Activated CD4-positive, alpha-beta T cell treated with anti-CD3 and anti-CD28 coated beads, Interleukin-2, Interleukin-4, amounts not matched to agents 100 ng/mL and 50 ng/mL, durations not matched to agents 16 hours and 8 hours (primary cell): ENCODE data around the gene OGDHL.
"Not testable (repeated sequence)": the region's sequence is repeated elsewhere in the genome, so short reads cannot be mapped to it uniquely, and the experiment has no call there.

Experiments used
- DNase-seq: peaks from one replicate; pipeline ENCODE4 v3.0.0-alpha.2; 2020; ENCODE audit warnings: low spot score

Gene OGDHL

DNA sequence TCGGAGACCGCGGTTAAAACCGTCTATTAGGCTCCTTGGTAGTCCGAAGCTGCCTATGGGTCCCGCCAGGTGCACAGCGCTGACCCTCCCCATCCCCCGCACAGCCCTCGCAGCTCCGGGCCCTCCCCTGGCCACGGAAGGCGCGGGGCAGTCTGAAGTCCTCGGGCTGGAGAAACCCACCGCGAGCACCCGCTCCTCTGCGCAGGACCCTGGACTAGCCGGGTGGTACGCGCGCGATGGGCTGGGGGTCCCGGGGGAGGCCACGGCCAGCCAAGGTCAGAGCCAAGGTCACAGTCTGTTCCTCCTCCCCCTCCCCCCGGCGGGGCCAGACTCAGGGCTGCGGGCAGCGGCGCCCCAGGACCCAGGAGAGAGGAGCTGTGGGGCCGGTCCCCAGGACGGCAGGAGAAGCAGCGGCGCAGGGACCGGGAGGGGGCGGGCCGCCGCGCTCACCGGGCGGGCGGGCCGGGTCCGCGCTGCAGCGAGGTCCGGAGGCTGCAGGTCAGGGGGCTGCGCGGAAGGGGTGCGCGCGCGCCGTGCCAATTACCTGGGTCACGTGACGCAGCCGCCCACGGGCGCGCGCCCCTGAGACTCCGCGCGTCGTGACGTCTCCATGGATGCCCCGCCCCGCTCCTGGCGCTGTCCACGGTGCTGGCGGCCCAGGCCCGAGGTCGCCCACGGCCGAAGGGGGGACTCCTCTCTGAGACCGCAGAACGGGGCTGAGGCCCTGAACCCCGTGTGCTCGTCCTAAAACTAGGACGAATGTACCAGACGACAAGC, at the start of gene OGDHL:
TSS of gene OGDHL (minus strand) at position 535 of the 777 bp plus-strand sequence. CDS start 3,731 bp downstream, outside the sequence.
- DNase-seq, result peak; percentile 51

DNA sequence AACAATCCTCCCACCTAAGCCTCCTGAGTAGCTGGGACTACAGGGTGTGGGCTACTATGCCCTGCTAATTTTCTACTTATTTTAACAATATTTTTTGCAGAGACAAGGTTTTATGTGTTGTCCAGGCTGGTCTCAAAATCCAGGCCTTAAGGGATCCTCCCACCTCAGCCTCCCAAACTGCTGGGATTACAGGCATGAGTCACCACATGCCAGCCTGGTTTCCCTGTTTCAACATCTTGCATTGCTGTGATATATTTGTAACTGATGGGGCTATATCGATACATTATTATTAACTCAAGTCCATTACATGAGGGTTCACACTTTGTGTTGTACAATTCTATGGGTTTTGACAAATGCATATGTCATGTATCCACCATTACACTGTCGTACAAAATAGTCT, 41.9 kb upstream of the OGDHL start:
- no peak for DNase-seq

DNA sequence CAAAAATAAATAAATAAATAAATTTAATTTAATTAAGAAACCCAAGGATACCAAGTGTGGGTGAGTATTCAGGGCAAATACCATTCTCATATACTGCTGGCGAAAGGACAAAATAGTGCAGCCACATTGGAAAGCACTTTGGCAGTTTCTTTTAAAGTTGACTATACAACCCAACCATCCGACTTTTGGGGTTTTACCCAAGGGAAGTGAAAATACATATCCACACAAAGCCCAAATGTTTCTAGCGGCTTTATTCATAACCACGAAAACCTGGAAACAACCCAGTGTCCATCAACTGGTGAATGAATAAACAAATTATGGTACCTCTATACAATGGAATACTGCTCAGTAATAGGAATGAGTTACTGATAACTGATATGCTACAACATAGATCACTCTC, 36.2 kb upstream of the OGDHL start:
- no peak for DNase-seq

DNA sequence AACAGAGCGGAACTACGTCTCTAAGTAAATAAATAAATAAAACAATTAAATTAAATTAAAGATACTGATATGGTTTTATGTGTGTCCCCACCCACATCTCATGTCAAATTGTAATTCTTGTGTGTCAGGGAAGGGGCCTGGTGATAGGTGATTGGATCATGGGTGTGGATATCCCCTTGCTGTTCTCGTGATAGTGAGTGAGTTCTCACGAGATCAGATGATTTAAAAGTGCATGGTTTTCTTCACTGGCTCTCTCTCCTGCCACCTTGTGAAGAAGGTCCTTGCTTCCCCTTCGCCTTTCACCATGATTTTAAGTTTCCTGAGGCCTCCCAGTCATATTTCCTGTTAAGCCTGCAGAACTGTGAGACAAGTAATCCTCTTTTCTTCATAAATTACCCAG, 29.0 kb upstream of the OGDHL start:
- no peak for DNase-seq

DNA sequence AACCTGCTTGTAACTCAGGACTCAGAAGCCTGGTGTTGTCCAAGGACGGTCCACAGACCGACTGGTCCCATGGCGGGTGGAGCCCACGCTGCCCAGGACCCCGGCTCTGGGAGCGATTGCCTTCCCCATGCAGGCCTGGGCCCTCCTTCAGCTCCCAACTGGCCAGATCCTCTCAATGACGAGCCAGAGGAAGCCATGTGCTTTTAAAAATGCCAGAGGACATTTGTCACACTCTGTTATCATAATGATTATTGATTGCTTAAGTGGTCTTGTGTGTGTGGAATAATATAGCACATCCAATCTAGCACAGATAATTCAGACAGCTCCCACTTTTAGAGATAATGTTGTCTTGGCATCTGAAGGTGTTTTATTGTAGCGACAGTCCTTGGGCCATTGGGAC, 22.6 kb upstream of the OGDHL start:
- no peak for DNase-seq

DNA sequence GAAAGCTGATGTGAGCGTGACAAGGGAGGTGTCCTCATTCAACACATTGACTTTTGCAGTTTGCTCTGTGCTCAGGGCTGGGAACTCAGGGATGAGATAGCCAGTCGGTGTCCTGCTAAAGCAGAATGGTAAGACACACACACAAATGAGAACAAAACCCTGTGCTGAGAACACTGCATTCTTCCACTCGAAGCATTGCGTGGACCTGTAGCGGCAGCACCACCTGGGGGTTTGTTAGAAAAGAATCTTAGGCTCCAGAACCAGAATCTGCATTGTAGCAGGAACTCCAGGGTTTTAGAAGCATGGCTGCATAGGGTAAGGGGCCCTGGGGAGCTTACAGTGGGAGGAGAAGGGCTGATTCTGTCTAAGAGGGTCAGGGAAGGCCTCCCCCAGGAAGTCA, 21.5 kb upstream of the OGDHL start:
- no peak for DNase-seq

DNA sequence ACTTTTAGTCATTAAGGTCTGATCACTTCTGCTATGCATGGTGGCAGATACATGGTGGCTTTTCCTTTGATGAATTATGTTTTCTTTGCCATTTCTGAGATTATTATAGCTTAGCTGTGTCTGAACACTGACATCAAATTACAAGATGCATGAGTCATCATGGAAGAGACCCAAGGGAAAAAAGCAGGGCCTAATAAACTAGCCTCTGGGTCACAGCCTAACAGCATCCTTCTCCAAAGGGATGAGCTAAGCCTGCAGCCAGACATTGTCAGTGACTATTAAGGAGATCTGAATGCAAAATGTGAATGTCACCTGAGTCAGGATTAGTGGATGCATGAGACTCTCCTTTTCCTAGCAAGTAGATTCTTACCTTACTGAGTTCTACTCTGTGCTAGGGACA, 19.1 kb upstream of the OGDHL start:
- DNase-seq, result no peak

DNA sequence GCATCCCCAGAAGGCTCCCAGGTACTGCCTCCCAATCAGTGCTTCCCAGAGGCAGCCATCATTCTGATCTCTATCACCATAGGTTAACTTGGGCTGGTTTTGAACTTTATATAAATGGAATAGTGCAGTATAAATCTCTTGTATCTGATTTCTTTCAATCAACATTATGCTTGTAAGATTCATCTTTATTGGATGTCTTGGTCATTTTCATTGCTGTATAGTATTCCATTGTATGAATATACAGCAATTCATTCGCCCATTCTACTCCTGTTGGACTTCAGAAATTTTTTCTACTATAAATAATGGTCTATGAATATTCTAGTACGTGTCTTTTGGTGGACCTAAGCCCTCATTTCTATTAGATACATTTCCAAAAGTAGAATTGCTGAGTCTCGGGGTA, 16.1 kb upstream of the OGDHL start:
- DNase-seq, result no peak

DNA sequence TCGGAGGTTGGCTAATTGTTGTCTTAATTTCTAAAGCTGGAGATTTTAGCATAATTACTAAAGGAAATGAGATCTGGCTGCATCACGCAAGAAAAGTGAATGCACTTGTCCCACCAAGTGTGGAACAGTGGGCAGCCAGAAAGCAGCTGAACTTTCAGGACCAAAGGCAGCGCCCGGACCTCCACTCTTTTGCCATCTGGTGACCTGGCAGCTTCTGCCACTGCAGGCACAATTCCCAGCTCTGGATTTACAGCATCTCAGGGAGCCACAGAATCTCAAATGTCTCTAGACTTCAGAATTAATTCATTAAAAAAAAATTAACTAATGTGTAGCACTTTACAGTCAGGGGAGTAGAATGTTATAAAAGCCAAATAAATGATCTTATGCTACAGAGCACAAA, 14.7 kb upstream of the OGDHL start:
- no peak for DNase-seq

DNA sequence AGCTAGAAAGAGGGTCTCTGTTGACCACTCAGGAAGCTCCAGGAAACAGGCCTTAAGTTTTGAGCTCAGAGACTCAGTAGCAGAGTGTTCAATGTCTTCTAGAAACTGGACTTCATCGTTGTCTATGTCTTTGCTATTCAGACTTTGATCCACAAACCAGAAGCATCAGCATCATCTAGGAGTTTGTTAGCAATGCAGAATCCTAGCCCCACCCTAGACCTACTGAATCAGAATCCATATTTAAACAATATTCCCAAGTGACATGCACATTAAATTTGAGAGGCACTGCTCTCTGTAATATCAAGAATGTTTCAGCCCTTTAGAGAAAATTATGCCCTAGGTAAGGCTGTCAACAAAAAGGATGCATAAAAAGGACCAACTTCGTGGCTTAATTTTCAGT, 12.9 kb upstream of the OGDHL start:
- DNase-seq, result no peak

DNA sequence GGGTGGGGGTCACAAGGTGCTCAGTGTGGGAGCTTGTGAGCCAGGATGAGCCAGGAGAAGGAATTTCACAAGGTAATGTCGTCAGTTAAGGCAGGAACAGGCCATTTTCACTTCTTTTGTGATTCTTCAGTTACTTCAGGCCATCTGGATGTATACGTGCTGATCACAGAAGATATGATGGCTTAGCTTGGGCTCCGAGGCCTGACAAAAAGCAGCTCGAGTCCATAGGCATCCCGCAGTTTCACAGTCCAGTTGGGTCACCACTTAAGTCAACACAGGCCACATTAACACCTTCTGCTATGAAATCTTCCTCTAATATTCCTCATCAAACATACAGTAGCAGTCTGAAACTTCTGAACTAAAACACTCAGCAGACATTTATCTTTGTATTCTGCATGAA, 10.8 kb upstream of the OGDHL start:
- DNase-seq, result not testable (repeated sequence)

DNA sequence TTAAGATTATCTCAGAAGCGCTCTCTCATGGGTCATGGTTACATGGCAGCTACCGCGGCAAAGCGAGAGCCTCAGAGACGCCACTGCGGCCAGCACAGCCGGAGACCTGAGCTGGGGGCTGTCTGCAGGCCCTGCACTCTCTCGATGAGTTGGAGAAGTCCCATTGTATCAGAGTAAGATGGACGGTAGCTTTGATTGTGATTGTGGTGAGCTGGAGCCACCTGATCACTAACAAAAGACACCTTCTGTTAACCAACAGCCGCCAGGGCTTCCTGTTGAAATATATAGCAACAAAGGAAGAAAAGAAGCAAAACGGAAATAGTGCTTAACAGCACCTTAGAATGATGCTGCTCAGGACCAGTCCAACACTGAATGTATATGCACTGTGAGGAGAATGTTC, 8.9 kb upstream of the OGDHL start:
- DNase-seq, result not testable (repeated sequence)

DNA sequence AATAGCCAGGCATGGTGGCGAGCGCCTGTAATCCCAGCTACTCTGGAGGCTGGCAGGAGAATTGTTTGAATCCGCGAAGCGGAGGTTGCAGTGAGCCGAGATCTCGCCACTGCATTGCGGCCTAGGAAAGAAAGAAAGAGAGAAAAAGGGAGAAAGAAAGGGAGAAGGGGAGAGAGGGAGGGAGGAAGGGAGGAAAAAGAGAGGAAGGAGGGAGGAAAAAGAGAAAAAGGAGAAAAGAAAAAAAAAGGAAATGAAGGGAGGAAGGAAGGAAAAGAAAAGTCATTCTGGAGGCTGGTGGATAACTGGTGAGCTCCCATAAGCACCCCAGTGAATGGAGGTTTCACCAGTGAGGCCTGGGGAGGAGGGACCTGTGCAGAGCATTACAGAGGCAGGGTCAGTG, 7.6 kb upstream of the OGDHL start:
- no peak for DNase-seq

DNA sequence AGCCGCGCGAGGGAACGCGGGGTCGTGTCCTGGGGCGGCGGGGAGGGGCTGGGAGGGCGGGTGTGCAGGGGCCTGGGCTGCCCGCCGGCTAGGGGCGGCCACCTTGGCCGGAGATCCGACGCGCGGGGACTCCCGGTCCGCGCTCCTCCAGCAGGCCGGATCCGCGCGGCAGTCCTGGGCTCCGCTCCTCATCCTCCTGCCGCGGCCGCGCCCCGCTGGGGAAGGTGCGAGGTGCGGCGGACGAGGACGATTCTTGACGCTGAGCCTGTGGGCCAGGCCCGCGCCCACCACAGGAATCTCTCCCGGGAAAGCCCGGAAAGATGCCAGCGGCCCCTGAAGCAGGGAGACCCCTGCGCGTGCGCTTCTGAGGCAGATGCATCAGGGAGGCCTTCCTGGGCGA, 6.6 kb upstream of the OGDHL start:
- DNase-seq, result no peak

DNA sequence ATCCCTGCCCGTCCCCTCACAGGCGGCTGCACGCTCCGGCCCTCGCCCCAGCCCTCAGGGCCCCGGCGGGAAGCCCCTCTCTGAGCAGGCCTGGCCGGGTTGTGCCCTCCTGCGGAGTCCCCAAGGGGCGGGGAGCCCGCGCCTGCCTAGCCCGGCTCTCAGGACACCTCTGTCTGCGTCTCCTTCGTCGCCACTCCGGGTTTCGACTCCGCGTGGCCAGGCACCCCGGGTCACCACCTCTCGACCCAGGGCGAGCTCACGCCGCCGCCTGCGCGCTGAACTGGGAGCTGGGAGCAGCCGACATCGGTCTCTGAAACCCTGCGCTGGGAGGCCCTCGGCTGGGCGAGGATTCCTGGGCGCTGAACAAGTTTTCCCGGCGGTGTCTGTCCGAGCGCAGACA, 6.2 kb upstream of the OGDHL start:
- no peak for DNase-seq

DNA sequence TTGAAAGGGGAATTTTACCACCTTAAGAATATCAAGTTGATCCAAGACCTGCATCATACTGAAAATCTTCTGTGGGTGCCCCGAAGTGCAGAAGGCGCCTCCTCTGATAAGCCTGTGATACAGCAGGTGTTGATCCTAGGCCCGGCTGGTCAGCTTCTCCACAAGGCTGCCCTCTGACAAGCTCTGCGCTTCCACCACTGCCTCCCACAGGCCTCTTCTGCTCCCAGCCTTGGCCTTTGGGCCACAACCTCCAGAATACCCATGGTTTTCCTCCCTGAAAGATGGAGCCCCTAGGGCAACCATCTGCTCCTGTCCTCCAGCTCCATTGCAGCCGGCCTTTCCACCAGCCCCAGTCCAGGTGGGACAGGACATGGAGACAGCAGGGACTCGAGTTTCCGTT, 5.6 kb upstream of the OGDHL start:
- no peak for DNase-seq

DNA sequence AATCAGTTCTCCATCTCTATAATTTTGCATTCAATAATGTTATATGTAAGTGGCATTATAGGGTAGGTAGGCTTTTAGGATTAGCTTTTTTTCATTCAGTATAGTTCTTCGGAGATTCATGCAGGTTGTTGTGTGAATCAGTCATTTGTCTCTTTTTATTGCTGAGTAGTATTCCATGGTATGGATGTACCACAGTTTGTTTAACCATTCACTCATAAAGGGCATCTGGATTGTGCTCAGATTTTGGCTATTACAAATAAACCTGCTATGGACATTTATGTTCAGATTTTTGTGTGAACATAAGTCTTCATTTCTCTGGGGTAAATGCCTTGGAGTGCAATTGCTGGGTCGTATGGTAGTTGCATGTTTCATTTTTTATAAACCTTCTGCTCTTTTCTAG, 4.4 kb upstream of the OGDHL start:
- no peak for DNase-seq

DNA sequence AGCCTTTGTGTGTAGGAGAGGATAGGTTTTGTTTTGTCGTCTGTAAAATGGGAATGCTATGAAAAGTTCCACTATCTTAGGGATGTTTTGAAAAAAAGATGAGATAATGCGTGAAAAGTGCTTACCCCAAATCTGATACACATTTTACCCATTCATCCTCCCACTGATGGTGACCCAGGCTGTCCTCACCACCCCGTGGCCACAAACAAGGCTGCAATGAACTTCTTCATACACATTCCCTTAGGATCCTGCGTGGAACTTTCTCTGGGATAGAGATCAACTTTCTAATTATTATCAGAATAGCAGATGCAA, 399 bp upstream of the OGDHL start:
- DNase-seq, result no peak

DNA sequence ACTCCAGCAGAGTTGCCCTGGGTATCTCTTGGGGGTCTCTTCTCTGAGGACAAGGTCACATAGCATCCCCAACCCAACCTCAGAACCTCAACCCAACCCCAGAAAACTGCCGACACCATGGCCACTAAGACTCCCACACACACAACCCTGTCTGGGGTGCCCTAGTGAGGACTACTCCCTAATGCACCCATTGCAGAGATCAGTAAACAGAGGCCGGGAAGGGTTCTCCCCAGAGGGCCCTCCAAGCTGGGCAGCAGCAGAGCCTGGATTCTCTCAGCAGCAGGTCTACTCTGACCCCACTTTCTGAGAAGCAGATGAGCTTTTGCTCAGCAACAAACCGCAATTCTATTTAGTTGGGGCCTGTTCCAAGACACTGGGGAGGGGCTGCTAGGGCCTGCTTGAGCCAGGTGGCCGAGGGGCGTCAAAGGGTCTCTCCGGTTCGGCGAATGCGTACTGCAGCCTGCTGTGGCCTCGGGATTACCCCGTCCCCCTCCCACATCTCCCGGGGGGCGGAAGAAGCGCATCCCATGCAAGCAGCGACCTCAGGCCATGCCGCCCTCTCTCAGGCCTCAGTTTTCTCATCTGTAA, 828 bp downstream of the OGDHL start:
- no peak for DNase-seq

DNA sequence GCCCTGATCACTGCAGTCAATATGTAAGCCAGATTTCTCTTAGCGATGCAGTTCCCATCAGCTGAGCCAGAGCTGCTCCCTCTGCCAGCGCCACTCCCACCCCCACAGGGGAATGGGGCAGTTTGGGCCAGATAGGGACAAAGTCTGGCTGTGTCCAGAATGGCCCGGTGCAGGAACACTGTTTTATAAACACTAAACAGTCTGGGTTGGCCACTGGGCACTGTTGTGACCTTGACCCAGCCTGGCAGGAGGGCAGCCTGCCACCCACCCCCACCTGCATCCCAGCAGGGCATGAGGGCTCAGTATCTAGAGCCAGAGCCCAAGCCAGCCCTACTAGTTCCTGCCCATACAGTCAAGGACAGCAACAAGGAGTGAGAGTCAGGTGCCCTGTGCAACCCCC, 1.3 kb downstream of the OGDHL start:
- no peak for DNase-seq

DNA sequence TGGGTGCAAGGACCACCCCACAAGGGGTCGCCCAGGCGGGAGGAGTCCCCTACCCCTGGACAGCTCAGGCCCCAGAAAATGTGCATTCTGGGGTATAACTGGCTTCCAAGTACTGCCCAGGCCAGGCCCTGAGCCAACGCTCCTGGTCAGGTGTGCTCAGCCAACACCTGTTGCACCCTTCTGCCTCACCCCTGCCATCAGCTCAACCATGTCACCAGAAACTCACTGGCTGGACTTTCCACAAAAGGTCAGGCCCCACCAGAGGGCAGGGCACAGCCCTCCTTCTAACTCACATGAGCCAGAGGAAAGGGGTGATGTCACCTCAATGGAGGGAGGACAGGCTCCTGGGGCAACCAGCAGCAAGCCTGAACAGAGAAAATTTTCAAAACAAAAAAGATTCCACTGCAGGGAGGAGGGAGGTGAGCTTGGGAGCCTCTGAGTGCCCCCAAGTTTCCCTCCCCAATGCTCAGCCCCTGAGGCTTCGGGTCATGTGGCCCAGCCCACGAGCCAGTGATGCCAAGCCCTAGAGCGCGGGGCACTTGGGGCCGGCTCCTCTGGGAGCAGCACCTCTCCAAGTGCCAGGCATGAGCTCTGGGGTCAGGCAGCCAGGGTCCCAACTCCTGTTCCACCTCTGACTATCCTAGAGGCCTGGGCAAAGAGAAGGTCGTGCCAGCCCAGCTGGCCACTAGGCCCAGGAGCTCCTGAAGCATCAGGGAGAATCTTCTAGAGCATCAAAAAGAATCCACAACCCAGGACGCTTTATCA, 2.2 kb downstream of the OGDHL start:
- no peak for DNase-seq

DNA sequence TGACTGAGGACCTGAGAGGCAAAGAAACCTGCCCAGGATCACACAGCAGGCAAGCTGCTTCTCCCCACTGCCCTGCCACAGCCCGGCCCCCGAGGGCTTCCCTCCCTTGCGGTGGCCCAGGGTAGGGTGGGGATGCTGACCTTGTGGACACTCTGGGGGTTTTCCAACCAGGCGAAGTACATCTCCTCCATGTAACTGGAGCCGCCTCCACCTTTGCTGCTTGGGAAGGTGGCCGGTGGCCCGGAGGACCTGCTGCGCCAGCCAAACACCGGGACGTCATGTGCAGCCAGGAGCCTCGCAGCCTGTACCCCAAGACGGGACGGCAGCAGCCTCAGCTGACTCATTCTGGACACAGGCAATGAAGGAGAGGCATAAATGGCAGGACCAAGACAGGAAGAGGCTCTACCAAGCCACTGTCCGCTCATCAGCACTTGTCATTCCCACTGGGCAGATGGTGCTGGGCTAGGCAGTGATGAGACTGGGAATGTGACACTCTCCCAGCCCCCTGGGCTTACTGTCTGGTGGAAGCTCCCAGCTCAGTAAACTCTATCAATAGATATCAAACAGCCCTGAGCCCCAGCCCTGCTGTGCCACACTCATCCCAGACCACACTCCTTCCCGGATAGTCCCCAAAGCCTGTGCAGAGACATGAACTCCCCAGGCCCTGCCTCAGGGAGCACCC, 3.7 kb downstream of the OGDHL start:
- no peak for DNase-seq

DNA sequence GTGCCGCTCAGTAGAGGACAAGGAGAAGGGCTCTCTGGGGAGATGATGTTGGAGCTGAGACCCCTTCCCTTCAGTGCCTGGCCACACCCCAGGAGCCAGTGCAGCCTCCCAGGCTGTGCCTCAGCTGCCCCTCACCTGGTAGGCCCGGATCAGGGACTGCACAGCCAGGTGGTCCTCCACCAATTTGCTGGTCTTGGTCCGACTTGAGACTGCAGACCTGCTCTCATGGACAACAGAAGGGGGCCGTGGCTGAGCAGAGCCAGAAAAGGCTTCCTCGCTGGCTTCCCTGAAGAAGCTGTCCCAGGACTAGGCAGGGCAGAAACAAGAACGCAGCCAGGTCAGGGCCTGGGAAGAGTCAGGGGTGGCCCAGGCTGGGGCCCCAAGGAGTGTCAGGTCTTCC, 5.5 kb downstream of the OGDHL start:
- no peak for DNase-seq
